ENCODE results near the gene COX6A2. TPM values are rescaled to one million over a fixed set of nuclear protein-coding genes. Genes with fewer than 3 reads are reported as not detected.

COX6A2 gene
- total RNA-seq, 3 donors from 2014 or later, result not detected

DNA sequence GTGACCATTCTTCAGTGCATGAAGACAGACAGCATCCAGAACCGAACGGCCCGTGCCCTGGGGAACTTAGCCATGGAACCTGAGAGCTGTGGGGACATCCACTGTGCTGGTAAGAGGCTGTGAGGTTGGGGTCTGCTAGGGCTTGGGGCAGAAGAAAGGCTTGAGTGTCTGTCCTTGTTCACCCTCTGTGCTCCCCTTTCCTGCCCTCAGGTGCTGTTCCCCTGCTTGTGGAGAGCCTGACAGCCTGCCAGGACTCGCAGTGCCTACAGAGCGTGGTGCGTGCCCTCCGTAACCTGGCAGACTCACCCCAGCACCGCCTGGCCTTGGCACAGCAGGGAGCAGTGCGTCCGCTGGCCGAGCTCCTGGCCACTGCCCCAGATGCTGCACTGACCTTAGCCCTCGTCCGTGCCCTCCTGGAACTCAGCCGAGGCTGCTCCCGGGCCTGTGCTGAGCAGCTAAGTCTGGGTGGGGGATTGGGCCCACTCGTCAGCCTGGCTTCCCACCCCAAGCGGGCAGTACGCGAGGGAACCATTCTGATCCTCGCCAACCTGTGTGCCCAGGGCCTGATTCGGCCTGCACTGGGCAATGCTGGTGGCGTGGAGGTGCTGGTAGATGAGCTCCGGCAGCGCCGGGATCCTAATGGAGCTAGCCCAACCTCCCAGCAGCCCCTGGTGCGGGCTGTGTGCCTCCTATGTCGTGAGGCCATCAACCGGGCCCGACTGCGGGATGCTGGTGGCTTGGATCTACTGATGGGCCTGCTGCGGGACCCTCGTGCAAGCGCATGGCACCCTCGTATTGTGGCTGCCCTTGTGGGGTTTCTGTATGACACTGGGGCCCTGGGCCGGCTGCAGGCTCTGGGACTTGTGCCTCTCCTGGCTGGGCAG is 34.0 kb upstream of the COX6A2 start:
- intact Hi-C loops (cut with DNase I; ENCODE audit: low total_unique reads), result no loop called here
- H3K4me1 ChIP-seq, result peaks cover 5 to 6% of the 10 kb centered on the region in 2 donors
- DNase-seq (ENCODE audit: low spot score in 2 of 2), result no peak
- no peak overlapping the region for H3K27ac ChIP-seq
- no peaks in the 10 kb centered on the region for H3K27me3 ChIP-seq
- TF ChIP-seq POLR2A (IDR thresholded peaks at IDR 0.05), result no peak
- TF ChIP-seq, protein P1, sequence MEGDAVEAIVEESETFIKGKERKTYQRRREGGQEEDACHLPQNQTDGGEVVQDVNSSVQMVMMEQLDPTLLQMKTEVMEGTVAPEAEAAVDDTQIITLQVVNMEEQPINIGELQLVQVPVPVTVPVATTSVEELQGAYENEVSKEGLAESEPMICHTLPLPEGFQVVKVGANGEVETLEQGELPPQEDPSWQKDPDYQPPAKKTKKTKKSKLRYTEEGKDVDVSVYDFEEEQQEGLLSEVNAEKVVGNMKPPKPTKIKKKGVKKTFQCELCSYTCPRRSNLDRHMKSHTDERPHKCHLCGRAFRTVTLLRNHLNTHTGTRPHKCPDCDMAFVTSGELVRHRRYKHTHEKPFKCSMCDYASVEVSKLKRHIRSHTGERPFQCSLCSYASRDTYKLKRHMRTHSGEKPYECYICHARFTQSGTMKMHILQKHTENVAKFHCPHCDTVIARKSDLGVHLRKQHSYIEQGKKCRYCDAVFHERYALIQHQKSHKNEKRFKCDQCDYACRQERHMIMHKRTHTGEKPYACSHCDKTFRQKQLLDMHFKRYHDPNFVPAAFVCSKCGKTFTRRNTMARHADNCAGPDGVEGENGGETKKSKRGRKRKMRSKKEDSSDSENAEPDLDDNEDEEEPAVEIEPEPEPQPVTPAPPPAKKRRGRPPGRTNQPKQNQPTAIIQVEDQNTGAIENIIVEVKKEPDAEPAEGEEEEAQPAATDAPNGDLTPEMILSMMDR (IDR thresholded peaks at IDR 0.05), result no peak
- no peak for TF ChIP-seq POLR2AphosphoS5 (IDR thresholded peaks at IDR 0.05)
- no peak overlapping the region for H3K4me3 ChIP-seq
- no peaks in the 10 kb centered on the region for H3K36me3 ChIP-seq
- H3K9me3 ChIP-seq, result no peaks in the 10 kb centered on the region

DNA sequence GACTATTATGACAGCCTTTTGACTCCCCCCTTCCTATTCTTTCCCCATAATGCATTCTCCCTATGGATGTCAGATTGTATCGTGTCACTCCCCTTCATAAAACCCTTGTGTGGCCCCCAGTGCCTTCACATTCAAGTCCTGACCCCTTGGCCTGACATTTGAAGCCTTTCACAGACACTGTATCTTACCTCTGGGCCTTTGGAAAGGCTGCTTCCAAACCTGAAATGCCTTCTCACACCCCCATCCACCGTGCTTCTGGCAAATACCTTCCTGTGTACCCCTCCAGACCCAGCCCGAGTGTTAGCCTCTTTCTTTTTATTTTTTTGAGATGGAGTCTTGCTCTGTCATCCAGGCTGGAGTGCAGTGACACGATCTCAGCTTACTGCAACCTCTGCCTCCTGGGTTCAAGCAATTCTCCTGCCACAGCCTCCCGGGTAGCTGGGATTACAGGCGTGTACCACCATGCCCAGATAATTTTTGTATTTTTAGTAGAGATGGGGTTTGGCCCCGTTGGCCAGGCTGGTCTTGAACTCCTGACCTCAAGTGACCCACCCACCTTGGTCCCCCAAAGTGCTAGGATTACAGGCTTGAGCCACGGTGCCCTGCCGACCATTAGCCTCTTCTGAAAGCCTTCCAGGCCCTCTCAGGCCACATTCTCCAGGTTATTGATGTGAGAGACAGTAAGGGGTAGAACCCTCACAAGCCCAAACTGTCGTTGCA is 33.2 kb upstream of the COX6A2 start:
- Histone ChIP-seq H3K36me3 (no peaks in the 10 kb centered on the region), H3K4me1 (peaks cover 5 to 12% of the 10 kb centered on the region in 2 donors), H3K27me3 (no peaks in the 10 kb centered on the region), H3K9me3 (no peaks in the 10 kb centered on the region), H3K4me3 (no peak overlapping the region), H3K27ac (no peak overlapping the region)
- DNase-seq (ENCODE audit: low spot score in 2 of 2), result no peak
- TF ChIP-seq POLR2A (IDR thresholded peaks at IDR 0.05) (peak; percentile 4), POLR2AphosphoS5 (IDR thresholded peaks at IDR 0.05) (no peak)
- intact Hi-C loops (cut with DNase I; ENCODE audit: low total_unique reads), result no loop called here

- H3K36me3 ChIP-seq, result no peaks in the 10 kb centered on the region
- intact Hi-C loops (cut with DNase I; ENCODE audit: low total_unique reads), result no loop called here
- H3K9me3 ChIP-seq, result no peaks in the 10 kb centered on the region
- no peak for DNase-seq (ENCODE audit: low spot score in 2 of 2)
- peak overlapping the region in 2 of 3 donors; percentile 81 to 88 for H3K4me3 ChIP-seq
- H3K27ac ChIP-seq, result peak overlapping the region in 1 of 2 donors; percentile 99
- H3K27me3 ChIP-seq, result no peaks in the 10 kb centered on the region
- TF ChIP-seq, protein P1 (IDR thresholded peaks at IDR 0.05), result peak in 2 of 3 donors; percentile 38 to 44
- no peak for TF ChIP-seq POLR2A (IDR thresholded peaks at IDR 0.05)
- TF ChIP-seq POLR2AphosphoS5 (IDR thresholded peaks at IDR 0.05), result no peak
- peaks cover 5 to 12% of the 10 kb centered on the region in 2 donors for H3K4me1 ChIP-seq
Observed at GRCh38 chr16:31460582-31461002, 32.4 kb upstream of the COX6A2 start.

GRCh38 chr16:31459687-31460581 is 31.8 kb upstream of the COX6A2 start:
- no peaks in the 10 kb centered on the region for H3K27me3 ChIP-seq
- no peaks in the 10 kb centered on the region for H3K9me3 ChIP-seq
- intact Hi-C loops (cut with DNase I; ENCODE audit: low total_unique reads), result no loop called here
- DNase-seq (ENCODE audit: low spot score in 2 of 2), result peak; percentile 100
- peak overlapping the region; percentile 99 to 100 for H3K27ac ChIP-seq
- peak overlapping the region; percentile 81 to 88 (median 83) for H3K4me3 ChIP-seq
- H3K4me1 ChIP-seq, result peaks cover 5 to 12% of the 10 kb centered on the region in 2 donors
- H3K36me3 ChIP-seq, result no peaks in the 10 kb centered on the region
- TF ChIP-seq POLR2A (IDR thresholded peaks at IDR 0.05), result no peak
- peak in 2 of 3 donors; percentile 10 to 16 for TF ChIP-seq POLR2AphosphoS5 (IDR thresholded peaks at IDR 0.05)

- Histone ChIP-seq H3K27ac (peak within 1 kb of the TSS; percentile 99 to 100), H3K36me3 (no peaks in the 10 kb centered on the region), H3K4me3 (peak within 1 kb of the TSS; percentile 81 to 88 (median 83)), H3K27me3 (no peaks in the 10 kb centered on the region), H3K4me1 (peaks cover 5 to 12% of the 10 kb centered on the region in 2 donors), H3K9me3 (no peaks in the 10 kb centered on the region)
- intact Hi-C loops (cut with DNase I; ENCODE audit: low total_unique reads), result no loop called here
- TF ChIP-seq POLR2A (IDR thresholded peaks at IDR 0.05), result peak; percentile 42
- TF ChIP-seq POLR2AphosphoS5 (IDR thresholded peaks at IDR 0.05), result peak; percentile 95 to 96 (median 95)
- TF ChIP-seq, protein P1 (IDR thresholded peaks at IDR 0.05), result peak; percentile 17 to 36 (median 31)
- peak; percentile 97 for DNase-seq (ENCODE audit: low spot score in 2 of 2)
Observed at GRCh38 chr16:31458844-31459686, 30.9 kb upstream of the COX6A2 start, which contains the start of gene ARMC5. ARMC5 (plus strand) TSS chr16:31459501; CDS start chr16:31459525, 24 bp downstream.

Data from breast epithelium (tissue), 4 donors.